Measurements from ENCODE around the gene CHKB. TPM values are rescaled to one million over a fixed set of nuclear protein-coding genes. Genes with fewer than 3 reads are reported as not detected.

CHKB gene
- total and polyA plus RNA-seq, 11 donors = 16.7 to 77.1 (median 35.6) TPM

- no peaks in the 10 kb centered on the region for H3K27me3 ChIP-seq
- DNase-seq (no peak), ATAC-seq (peak in 2 of 4 donors; percentile 18 to 29)
- intact Hi-C loops (cut with DNase I) = no loop called here
- no peaks in the 10 kb centered on the region for H3K9me3 ChIP-seq
- 67 to 81% (median 79%) methylated on average over 6 to 7 of the region's 7 CpGs for WGBS, 4 donors
- TF ChIP-seq CTCF (IDR thresholded peaks at IDR 0.05) (no peak), POLR2A (IDR thresholded peaks at IDR 0.05) (no peak)
- no peak overlapping the region for H3K27ac ChIP-seq
- peaks cover 0 to 65% (median 59%) of the 10 kb centered on the region in 9 donors for H3K36me3 ChIP-seq
- H3K4me3 ChIP-seq = no peak overlapping the region
- peaks cover 0 to 26% (median 1%) of the 10 kb centered on the region in 12 donors for H3K4me1 ChIP-seq
These were observed 14.0 kb downstream of the CHKB start for GRCh38 chr22:50568626-50569025.

GRCh38 chr22:50567721-50568252 lies 14.9 kb downstream of the CHKB start:
- no peak for ATAC-seq
- DNase-seq = no peak
- Histone ChIP-seq H3K4me1 (peaks cover 0 to 29% (median 7%) of the 10 kb centered on the region in 12 donors), H3K27ac (no peak overlapping the region), H3K4me3 (no peak overlapping the region), H3K36me3 (peaks cover 0 to 57% (median 51%) of the 10 kb centered on the region in 9 donors), H3K27me3 (no peaks in the 10 kb centered on the region), H3K9me3 (no peaks in the 10 kb centered on the region)
- intact Hi-C loops (cut with DNase I) = no loop called here
- TF ChIP-seq POLR2A (IDR thresholded peaks at IDR 0.05) = no peak
- TF ChIP-seq CTCF (IDR thresholded peaks at IDR 0.05) = no peak
- 88 to 94% (median 93%) methylated on average over 7 of the region's 7 CpGs for WGBS, 4 donors

GRCh38 chr22:50564289-50564688 lies 18.4 kb downstream of the CHKB start:
- DNase-seq = no peak
- TF ChIP-seq POLR2A (IDR thresholded peaks at IDR 0.05) (no peak), CTCF (IDR thresholded peaks at IDR 0.05) (no peak)
- peak overlapping the region in 10 of 12 donors; percentile 65 to 96 (median 86) for H3K27ac ChIP-seq

DNA sequence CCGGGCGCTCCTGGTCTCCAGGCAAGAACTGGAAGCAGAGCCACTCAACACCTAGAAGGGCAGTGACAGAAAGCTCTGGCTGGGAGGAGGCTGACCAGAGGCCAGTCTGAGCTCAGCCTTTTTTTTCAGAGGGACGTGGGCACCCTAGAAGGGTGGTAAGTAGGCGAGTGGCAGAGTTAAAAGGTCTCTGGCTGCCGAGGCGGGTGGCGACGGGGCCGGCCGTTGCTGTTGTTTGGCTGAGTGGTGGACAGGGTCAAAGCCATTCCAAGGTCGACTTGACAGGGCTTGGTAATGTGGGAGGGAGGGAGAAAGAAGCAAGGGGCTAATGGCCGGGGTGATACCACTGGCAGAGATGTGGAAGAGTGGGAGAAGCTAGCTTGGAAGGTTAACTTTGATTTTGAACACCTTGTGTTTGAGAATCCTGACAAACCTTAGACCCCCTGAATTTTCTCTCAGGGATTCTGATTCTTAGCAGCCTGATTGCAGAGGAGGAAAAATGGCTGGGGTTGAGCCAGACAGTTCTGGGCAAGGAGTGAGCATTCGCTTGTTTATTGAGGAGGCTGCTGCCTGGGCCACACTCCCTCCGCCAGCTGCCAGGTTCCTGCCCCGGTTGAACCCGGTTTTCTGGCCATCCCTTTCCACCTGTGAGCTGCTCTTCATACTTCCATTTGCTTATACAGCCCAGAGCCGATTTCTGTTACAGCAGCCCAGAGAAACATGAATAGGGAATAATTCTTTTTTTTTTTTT lies 19.1 kb downstream of the CHKB start:
- H3K9me3 ChIP-seq = no peaks in the 10 kb centered on the region
- WGBS, 4 donors = 25 to 33% (median 27%) methylated on average over 17 of the region's 17 CpGs
- DNase-seq = no peak
- H3K4me1 ChIP-seq = peaks cover 0 to 17% (median 7%) of the 10 kb centered on the region in 12 donors
- intact Hi-C loops (cut with DNase I) = loop anchor here in 2 of 10 donors (1.0 to 5.0 kb wide), 4 partner anchors 19 to 56 kb away; partner anchors contain the start of genes CHKB (in 1 of the 2), LMF2 (in 1 of the 2), NCAPH2 (in 1 of the 2) and SCO2 (in 1 of the 2)
- peak overlapping the region; percentile 65 to 96 (median 86) for H3K27ac ChIP-seq
- peaks cover 0 to 15% (median 11%) of the 10 kb centered on the region in 9 donors for H3K36me3 ChIP-seq
- H3K4me3 ChIP-seq = peak overlapping the region; percentile 30 to 97 (median 64)
- TF ChIP-seq CTCF (IDR thresholded peaks at IDR 0.05) = no peak
- TF ChIP-seq POLR2A (IDR thresholded peaks at IDR 0.05) = no peak
- H3K27me3 ChIP-seq = no peaks in the 10 kb centered on the region
- peak; percentile 35 to 50 (median 42) for ATAC-seq

More at GRCh38 chr22:50564289-50564688, 18.4 kb downstream of the CHKB start:
- H3K36me3 ChIP-seq = peaks cover 0 to 22% (median 18%) of the 10 kb centered on the region in 9 donors
- peak overlapping the region in 2 of 12 donors; percentile 62 to 65 for H3K4me3 ChIP-seq
- intact Hi-C loops (cut with DNase I) = loop anchor here in 2 of 10 donors (5.0 kb wide), 2 partner anchors 37 to 57 kb away; partner anchors contain the start of genes LMF2 (in 1 of the 2), NCAPH2 (in 1 of the 2) and SCO2 (in 1 of the 2)
- no peaks in the 10 kb centered on the region for H3K9me3 ChIP-seq
- 85 to 92% (median 87%) methylated on average over 11 of the region's 11 CpGs for WGBS, 4 donors
- H3K4me1 ChIP-seq = peaks cover 0 to 17% (median 7%) of the 10 kb centered on the region in 12 donors
- no peaks in the 10 kb centered on the region for H3K27me3 ChIP-seq
- peak in 1 of 4 donors; percentile 10 for ATAC-seq
